HG03378 (cell line): Measurements from ENCODE around the gene IGFL2.
"Not testable (repeated sequence)": the region's sequence is repeated elsewhere in the genome, so short reads cannot be mapped to it uniquely, and the experiment has no call there.

Experiments
- ATAC-seq: cut with Tn5 transposase; IDR thresholded peaks from one replicate; pipeline ENCODE4 v1.9.1; 2021; ENCODE audit warnings: mild to moderate bottlenecking, moderate library complexity; ENCODE audit not compliant: unreplicated experiment

IGFL2 gene

DNA sequence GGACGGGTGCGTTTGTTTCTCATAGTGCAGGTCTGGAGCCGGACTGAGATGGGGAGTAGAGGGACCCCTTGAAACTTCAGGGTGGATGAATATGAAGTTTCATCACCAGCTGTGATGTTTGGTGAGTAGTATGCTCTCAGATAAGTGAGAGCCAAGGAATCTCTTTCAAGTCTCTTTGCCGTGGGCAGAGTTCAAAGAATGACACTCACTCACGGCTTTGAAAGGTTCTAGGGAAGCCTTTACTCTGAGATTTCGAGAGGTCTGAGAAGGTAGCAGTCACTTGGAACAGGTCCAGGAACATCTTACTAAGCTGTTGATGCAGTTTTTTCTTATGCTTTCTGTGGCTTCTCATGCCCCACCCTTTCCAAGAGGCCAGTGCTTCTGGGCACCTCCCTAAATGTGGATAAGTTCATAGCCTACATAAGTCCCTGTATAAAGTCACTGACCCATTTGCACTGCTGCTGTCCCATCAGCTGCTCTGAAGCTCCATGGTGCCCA lies at the start of gene IGFL2:
IGFL2 (plus strand) TSS at position 448 of the 498 bp plus-strand sequence; CDS start at position 489, 41 bp downstream.
- no peak for ATAC-seq

GRCh38 chr19:46100344-46100743 lies 47.7 kb upstream of the IGFL2 start:
- ATAC-seq, result no peak

GRCh38 chr19:46101293-46101692 lies 46.7 kb upstream of the IGFL2 start:
- ATAC-seq, result no peak

GRCh38 chr19:46102333-46102732 lies 45.7 kb upstream of the IGFL2 start:
- not testable (repeated sequence) for ATAC-seq

- ATAC-seq, result no peak
These were observed 40.7 kb upstream of the IGFL2 start for GRCh38 chr19:46107371-46107770.

DNA sequence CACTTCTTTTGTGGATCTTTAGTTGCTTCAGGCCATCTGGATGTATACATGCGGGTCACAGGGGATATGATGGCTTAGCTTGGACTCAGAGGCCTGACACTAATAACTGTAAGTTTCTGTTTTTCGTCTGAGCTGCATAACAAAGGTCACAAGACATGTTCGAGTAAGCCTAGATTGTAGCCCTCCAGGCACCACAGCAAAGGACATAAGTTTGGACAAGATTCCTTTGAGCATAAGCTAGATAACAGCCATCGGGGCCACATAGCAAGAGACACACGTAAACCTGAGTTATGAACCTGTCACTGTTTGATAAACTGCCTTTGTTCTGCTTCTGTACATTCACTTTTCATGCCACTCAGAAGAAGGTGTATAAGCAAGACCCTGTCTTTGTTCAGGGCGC lies 38.2 kb upstream of the IGFL2 start:
- ATAC-seq, result no peak

GRCh38 chr19:46111376-46111775 lies 36.7 kb upstream of the IGFL2 start:
- no peak for ATAC-seq

- ATAC-seq, result no peak
These were observed 35.5 kb upstream of the IGFL2 start for GRCh38 chr19:46112527-46112926.

GRCh38 chr19:46113726-46114125 lies 34.3 kb upstream of the IGFL2 start:
- ATAC-seq, result no peak

- ATAC-seq, result no peak
These were observed 32.5 kb upstream of the IGFL2 start for GRCh38 chr19:46115396-46116106.

DNA sequence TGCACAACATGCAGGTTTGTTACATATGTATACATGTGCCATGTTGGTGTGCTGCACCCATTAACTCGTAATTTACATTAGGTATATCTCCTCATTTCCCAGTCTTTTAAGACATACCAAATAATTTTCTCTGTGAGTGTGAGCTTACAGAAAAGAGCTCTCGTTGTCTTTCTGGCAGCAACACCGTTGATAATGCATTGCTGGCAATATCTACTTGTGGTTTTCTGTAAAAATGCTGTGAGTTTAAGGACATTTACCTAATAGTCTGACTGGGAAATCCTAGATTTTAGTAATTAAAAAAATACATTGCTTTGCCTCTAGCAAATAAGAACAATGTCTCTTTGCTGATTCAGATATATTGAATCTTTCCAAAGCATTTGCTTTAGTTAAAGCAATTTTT lies 31.9 kb upstream of the IGFL2 start:
- ATAC-seq, result no peak

- ATAC-seq, result no peak
These were observed 29.9 kb upstream of the IGFL2 start for GRCh38 chr19:46118136-46118535.

- no peak for ATAC-seq
These were observed 23.4 kb upstream of the IGFL2 start, which contains the start of gene IGFL3 for GRCh38 chr19:46124638-46125115. Gene IGFL3 (minus strand): TSS chr19:46124688. CDS start chr19:46124649, 39 bp downstream.

DNA sequence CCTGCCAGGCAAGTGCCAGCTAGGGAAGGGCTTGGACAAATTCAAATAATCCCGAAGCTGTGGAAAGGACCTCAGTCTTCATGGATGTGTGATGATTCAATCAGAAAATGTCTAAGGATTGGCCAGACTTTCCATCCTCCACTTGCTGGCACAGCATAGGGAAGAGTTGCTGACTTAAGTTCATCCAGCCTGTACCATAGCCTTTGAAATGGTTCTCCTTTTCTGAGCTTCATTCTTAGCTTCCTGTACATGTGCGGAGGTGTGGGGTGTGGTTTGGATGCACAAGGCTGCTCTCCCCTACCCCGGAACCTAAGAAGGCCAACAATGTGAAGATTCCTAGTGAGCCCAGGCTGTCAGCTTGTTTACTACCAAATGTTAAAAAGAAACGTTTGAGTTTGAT lies 22.6 kb upstream of the IGFL2 start:
- no peak for ATAC-seq

GRCh38 chr19:46126086-46126580 lies 21.9 kb upstream of the IGFL2 start:
- no peak for ATAC-seq

DNA sequence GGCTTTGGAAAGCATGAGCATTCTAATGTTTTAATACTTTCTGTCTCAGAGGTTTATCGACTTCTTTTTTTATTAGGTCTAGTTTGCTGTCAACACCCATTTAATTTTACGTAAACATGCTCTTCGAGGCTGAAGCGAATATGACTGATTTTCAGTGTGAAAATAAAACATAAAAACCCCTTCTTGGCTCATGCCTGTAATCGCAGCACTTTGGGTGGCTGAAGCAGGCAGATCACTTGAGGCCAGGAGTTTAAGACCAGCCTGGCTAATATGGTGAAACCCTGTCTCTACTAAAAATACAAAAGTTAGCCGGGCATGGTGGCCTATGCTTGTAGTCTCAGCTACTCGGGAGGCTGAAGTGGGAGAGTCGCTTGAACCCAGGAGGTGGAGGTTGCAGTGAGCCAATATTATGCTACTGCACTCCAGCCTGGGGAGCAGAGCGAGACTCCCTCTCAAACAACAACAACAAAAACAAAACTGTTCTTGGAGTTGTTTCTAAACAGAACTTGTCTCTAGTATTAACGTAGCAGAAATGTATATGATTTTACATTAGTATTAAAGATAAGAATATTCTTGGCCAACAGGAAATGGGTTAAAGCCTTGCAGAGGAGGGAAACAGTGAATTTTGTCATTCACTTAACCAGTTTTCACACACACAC lies 16.4 kb upstream of the IGFL2 start:
- ATAC-seq, result no peak

DNA sequence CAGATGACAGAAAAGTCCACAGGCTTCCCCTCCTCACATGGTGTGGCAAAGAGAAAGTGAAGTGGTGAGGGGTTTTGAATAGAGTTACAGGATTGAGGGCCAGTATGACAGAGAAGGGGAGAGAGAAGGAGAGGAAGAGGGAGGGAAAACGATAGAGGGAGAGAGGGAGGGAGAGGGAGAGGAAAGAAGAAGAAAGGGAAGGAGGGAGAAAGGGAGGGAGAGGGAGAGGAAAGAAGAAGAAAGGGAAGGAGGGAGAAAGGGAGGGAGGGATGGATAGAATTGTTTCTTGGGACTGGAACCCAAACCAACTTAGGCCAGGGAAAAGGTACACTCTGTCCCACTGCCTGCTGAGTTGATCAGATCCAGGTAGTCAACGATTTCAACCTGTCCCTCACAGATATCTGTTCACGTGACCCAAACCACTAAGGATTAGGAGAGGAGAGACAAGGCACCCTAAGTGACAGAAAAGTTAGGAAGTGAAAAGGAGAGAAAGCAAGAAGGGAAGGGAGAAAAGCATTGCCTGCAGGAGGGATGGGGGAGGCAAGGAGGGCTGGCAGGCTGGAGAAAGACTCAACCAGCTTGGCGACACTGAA lies 15.4 kb upstream of the IGFL2 start:
- ATAC-seq, result no peak

DNA sequence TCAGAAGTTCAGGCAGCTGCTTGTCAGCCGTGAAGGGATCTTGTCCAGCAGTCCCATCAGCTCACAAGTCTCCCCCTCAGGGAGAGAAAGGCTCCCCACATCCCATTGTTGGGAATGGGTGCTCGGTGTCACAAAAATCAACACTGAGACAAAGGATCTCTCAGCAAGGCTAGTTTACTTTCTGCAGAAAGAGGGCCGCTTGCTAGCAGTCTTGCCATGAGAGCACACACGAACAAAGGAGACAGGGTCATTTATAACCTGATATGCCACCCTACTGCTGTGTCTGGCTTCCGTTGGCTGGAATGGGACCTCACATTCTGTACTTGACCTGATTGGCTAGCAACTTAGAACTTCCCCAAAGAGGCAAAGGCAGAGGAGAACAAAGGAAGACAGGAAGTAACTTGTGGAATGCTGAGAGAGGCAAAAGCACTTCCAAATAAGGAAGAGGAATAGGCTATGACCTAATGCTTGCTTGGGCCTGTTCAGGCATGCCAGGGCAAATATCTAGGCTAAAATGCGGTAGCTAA lies 14.9 kb upstream of the IGFL2 start:
- ATAC-seq, result no peak

GRCh38 chr19:46133777-46134241 lies 14.2 kb upstream of the IGFL2 start:
- no peak for ATAC-seq

DNA sequence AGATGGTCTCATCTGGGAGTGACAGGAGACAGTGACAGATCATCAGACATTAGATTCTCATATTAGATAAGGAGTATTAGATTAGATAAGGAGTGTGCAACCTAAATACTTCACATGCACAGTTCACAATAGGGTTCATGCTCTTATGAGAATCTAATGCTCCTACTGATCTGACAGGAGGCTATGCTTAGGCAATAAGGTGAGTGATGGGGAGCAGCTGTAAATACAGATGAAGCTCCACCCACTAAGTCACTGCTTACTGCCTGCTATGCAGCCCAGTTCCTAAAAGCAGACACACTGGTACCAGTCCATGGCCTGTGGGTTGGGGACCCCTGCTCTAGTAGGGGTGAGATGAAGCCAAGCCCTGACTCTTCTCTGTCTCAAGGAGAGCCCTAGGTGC lies 13.5 kb upstream of the IGFL2 start:
- no peak for ATAC-seq

DNA sequence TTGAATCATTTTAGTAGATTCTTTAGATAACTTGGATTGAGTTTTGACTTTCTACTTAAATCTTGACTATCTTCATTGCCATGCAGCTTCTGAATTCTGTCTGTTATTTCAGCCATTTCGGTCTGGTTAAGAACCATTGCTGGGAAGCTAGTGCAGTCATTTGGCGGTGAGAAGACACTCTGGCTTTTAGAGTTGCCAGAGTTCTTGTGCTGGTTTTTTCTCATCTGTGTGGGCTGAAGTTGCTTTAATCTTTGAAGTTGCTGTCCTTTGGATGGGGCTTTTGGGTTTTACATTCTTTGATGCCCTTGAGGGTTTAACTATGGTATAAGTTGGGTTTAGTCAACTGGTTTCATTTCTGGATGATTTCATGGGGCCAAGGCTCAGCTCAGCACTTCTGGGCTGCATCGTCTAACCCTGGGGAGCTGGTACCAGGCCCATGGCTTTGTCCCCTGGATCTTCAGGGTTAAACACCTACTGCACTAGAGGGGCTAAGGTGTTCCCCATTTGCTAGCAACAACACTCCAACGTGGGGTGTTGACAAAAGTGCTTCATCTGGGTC lies 10.0 kb upstream of the IGFL2 start:
- ATAC-seq, result no peak
